GM15510 (cell line): ENCODE measurements around the gene FOXJ3.

Source experiments
- POLR2A ChIP-seq: IDR thresholded peaks from 3 replicates; pipeline ENCODE4 v1.6.1; 2011; ENCODE audit warnings: borderline replicate concordance; ENCODE audit not compliant: insufficient read length; ENCODE audit errors: extremely low read depth

The FOXJ3 gene

DNA sequence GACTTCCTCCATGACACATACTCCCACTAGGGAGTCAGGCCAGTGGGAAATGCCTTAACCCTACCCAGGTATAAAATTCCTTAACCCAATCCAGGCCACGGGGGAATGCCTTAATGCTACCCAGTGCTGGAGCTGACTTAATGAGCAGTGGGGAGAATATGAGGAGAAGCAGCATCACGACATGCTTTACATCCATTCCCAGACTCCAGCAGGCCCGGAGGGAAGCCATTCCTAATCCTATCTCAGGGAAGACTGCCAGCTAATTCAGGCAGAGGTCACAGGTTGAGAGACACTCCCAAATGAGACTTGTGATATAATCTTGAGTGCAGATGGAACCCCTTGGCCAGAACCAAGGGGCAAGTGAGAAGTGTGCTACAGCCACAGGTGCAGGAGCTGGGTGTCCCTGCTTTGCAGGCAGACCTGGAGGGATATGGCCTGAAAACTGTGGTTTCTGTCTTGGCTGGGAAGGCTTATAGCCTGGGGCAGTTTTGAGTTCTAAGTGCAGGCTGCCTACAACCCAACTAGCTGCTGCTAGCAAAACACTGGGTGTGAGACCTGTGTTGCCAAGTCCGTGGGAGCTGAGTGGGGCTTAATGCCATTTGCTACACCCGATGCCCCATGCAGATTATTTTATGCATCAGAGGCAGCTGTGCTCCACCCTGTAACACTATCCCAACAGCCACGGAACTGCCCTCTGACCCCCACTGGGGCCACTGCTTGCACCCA lies 125.3 kb downstream of the FOXJ3 start:
- no peak for TF ChIP-seq POLR2A

GRCh38 chr1:42206164-42206563 lies 128.9 kb downstream of the FOXJ3 start:
- TF ChIP-seq POLR2A: no peak

GRCh38 chr1:42201986-42202385 lies 133.0 kb downstream of the FOXJ3 start:
- no peak for TF ChIP-seq POLR2A

GRCh38 chr1:42198251-42198650 lies 136.8 kb downstream of the FOXJ3 start:
- TF ChIP-seq POLR2A: no peak

DNA sequence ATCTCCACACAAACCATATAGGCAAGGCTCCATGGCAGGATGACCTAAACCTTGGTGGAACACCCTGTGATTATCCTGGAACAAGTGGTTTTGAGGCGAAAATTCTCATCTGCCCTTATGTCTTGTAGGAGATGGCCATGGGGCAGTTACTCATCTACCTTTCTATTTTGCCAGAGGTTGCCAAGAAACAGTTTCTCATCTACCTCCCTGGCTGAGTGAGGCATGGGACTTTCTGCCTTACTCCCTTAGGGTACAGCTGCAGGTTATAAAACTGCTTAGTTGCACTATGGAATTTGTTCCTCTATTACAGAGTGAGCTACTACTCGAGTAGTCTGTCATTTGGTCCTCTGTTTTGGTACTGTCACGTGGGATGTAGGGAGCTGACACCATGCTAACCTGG lies 139.2 kb downstream of the FOXJ3 start:
- no peak for TF ChIP-seq POLR2A

GRCh38 chr1:42192106-42192505 lies 142.9 kb downstream of the FOXJ3 start:
- no peak for TF ChIP-seq POLR2A

DNA sequence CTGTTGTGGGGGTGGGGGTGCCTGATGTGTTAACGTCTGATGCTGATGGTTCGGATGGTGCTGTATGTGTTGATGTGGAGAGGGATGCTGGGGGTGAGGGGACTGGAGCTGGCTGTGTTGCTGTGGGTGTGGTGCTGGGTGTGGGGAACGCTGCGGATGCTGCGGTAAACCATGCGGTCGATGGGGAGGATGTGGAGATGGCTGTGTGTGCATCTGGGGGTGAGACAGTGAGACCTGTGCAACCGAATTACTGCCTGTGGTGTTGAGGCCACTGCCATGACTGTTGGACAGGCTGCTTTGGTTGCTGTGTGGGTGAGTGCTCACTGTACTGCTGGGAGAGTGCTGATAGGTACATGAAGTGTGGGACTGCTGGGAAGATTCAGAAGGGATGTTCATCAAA lies 143.7 kb downstream of the FOXJ3 start:
- no peak for TF ChIP-seq POLR2A

DNA sequence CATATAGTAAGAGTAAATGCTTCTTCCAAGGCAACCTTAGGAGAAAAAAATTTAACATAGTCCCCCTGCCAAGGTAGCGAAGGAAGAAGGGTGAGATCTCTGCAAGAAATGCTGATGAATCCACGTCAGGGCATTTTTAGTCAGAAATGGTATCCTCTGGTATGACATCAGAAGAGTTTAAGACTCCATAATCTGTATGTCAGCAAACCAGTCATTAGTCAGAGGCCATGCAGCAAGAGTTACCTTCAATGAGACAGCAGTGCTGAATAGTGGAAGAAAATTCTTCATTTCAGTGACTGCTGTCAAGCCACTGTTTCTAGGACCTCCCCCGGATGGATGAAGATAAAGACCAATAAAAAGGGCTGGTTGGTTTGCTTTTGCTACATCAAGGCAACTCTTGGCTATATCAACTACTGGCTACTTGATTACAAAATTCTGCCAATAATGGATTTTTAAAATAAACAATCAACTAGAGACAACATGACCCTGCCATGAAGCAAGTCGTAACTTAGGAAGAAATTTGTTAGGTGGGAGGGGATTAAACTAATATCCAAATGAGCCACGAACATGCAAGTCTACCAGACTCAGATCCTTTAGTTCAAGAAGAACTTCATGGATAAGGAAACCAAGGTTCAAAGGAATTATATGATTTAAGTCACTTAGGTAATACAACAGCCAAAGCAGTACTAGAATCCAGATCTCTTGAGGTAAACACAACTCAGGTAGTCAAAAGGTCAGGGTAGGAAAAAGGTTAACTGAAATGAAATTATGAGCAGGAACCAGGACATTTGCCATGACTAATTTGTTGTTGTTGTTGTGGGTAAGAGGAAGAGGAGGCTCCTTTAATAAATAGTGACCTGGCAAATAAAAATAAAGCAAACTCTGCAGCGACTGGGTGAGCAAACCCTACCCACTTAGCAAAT lies 144.8 kb downstream of the FOXJ3 start:
- no peak for TF ChIP-seq POLR2A

DNA sequence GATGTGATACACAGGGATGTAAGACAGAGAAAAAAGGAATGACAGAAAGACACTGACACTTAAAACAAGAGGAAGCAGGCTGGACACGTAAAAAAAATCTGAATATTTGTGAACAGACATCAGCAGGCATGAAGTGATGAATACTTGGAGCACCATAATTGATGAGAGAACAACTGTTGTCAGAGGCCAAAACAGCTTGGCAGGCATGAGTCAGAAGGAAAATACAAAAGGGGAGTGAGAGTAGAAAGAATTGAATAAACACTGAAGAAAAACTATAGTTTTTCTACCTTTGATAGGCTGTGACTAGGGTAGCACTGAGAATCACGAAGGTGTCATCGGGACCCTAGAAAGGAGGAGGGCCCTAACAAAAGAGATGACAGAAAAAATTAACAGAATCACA lies 148.9 kb downstream of the FOXJ3 start:
- TF ChIP-seq POLR2A: no peak

GRCh38 chr1:42184616-42185015 lies 150.4 kb downstream of the FOXJ3 start:
- no peak for TF ChIP-seq POLR2A

DNA sequence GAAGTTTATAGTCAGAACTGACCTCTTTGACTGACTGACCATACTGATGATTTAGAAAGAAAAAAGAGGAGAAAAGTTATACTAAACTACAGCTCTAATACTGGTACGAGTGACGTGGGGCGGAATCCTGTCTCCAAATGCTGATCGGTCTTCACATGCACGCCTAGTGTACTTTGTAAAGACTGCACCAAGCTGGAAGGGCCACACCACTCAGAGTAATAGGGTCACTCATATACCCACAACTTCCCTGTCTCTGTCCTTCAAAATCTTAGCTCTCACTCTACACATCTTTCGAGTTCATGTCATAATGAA lies 151.1 kb downstream of the FOXJ3 start:
- TF ChIP-seq POLR2A: no peak

DNA sequence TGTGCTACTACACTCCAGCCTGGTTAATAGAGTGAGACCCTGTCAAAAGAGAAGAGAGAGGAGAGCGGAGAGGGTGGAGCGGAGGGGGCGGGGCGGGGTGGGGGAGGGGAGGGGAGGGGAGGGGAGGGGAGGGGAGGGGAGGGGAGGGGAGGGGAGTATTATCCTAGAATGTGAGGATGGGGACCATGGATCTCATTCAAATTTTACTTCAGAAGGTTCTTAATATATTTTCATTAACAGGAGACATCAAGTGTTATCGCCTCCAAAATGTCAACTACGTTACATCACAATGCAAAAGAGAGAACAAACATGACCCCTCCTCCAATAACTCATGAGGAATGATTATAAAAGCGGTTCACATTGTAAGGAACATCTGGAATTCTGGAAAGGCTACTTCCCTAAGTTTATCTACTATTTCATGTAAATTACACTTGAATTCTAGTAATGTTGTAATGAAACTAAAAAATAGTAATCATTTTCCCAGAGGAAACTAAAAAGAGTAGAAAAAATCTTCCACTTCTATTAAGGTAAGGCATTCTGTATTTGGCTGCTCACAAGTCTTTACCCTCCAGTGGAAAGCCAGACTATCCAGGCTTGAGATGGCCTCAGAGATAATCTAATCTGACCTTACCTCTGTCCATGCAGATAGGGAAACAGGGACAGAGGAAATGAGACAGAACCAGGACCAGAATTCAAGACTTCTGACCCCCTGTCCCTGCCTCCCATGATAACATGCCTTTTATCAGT lies 151.7 kb downstream of the FOXJ3 start:
- no peak for TF ChIP-seq POLR2A

GRCh38 chr1:42181687-42182086 lies 153.3 kb downstream of the FOXJ3 start:
- TF ChIP-seq POLR2A: no peak

DNA sequence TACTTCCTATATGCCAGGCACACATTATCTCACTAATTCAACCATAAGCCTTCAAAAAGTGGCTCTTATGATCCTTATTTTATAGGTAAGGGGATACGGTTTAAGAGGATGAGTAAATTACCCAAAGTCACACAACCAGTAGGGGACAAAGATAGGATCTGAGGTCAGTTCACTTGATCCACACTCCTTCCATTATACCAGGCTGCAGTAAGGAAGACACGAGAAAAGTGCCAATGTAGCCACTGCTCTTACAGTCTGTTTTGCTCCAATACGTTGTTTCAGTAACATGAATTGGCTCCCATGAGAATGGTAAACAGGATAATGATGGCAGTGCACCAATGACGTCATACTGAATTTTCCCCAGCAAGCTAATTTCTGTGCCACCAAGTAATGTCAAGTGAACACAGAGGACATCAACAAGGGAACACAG lies 155.1 kb downstream of the FOXJ3 start:
- no peak for TF ChIP-seq POLR2A

DNA sequence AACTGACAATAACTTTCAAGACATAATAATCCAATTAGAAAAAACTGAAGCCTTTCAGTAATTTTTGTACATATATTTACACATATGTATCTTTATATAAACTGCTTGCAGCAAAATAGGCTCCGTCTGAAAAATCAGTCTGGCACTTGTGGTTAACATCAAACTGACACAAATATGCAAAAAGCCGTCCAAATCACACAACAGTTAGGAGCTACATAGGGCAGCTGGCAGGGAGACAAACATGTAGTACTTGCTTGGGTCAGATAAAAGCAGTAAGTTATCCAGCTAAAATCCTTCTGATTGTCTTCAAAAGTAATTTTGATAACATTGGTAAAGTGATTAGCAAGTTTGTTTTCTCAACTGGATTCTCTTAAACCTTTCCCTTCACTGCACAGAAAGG lies 155.8 kb downstream of the FOXJ3 start:
- no peak for TF ChIP-seq POLR2A
